Panc1 (cell line): Measurements from ENCODE around the gene ACTR3.

Experiments
- POLR2AphosphoS5 ChIP-seq: IDR thresholded peaks from 2 replicates; pipeline ENCODE4 v1.6.1; 2012; ENCODE audit warnings: mild to moderate bottlenecking, low read depth, low read length, moderate library complexity
- TCF7L2 ChIP-seq: IDR thresholded peaks from 2 replicates; pipeline ENCODE4 v1.6.1; 2011; ENCODE audit warnings: mild to moderate bottlenecking, low read depth, low read length, inconsistent platforms
- TF ChIP-seq, protein P1 (sequence below): fragments of 450-650 bp; IDR thresholded peaks from 2 replicates; pipeline ENCODE4 v1.5.1; 2017; ENCODE audit warnings: mild to moderate bottlenecking

DNA sequence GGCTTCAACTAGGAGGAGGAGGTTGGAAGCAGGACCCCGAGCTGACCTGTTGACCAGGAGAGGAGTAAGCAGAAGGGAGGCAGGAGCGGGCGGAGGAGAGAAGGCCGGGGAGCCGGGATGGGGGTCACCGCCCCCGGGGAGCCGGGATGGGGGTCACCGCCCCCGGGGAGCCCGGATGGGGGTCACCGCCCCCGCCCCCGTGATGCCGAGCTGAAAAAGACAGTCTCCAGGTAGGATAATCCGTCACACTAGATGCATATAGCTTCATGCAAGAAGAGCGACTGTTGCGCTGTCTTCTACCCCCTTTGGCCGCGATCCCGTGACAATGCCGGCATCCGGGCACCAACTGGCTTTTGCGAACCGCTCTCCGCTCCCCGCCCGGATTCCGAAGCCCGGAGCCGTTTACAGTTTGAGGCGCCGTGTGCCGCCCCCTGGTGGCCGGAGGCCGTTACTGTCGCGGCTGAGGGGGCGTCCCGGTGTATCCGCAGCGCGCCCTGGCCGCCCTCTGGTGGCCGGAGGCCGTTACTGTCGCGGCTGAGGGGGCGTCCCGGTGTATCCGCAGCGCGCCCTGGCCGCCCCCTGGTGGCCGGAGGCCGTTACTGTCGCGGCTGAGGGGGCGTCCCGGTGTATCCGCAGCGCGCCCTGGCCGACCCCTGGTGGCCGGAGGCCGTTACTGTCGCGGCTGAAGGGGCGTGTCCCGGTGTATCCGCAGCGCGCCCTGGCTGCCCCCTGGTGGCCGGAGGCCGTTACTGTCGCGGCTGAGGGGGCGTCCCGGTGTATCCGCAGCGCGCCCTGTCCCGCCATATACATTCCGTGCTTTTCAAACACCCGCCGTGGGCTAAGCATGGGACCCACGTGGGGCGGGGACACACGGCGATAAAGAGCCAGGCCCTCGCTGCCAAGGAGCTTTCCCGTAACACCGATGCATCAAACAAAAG lies 89.6 kb downstream of the ACTR3 start:
- TF ChIP-seq, protein P1, sequence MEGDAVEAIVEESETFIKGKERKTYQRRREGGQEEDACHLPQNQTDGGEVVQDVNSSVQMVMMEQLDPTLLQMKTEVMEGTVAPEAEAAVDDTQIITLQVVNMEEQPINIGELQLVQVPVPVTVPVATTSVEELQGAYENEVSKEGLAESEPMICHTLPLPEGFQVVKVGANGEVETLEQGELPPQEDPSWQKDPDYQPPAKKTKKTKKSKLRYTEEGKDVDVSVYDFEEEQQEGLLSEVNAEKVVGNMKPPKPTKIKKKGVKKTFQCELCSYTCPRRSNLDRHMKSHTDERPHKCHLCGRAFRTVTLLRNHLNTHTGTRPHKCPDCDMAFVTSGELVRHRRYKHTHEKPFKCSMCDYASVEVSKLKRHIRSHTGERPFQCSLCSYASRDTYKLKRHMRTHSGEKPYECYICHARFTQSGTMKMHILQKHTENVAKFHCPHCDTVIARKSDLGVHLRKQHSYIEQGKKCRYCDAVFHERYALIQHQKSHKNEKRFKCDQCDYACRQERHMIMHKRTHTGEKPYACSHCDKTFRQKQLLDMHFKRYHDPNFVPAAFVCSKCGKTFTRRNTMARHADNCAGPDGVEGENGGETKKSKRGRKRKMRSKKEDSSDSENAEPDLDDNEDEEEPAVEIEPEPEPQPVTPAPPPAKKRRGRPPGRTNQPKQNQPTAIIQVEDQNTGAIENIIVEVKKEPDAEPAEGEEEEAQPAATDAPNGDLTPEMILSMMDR = peak; percentile 66
- TF ChIP-seq POLR2AphosphoS5 (no peak), TCF7L2 (no peak)
